GM23338 (cell line): Measurements from ENCODE around the gene APOB. TPM values are rescaled to one million over a fixed set of nuclear protein-coding genes. Genes with fewer than 3 reads are reported as not detected.

Experiments
- ATAC-seq: fragments of 200-7000 bp; cut with Tn5 transposase; 3 replicates; pipeline ENCODE4 v1.9.1; 2020
- DNase-seq: peaks from one replicate; pipeline ENCODE4 v3.0.0-alpha.2; 2015; ENCODE audit warnings: low spot score
- H2AFZ ChIP-seq: fragments of 200-600 bp; sonication (generic); 2 replicates; pipeline ENCODE4 v1.8.0; 2016; ENCODE audit warnings: antibody characterized with exemption, mild to moderate bottlenecking, moderate library complexity
- H3F3A ChIP-seq: fragments of 200-600 bp; sonication (generic); replicated peaks from 2 replicates; pipeline ENCODE4 v1.8.0; 2017; ENCODE audit warnings: antibody characterized with exemption, mixed run types, low read depth
- H3K27ac ChIP-seq: fragments of 200-600 bp; sonication (generic); 2 replicates; pipeline ENCODE4 v1.6.1; 2016; ENCODE audit warnings: low read depth
- H3K27me3 ChIP-seq: fragments of 200-600 bp; sonication (generic); 2 replicates; pipeline ENCODE4 v1.8.0; 2016; ENCODE audit warnings: mild to moderate bottlenecking, mixed run types, moderate library complexity; ENCODE audit not compliant: insufficient read depth
- H3K36me3 ChIP-seq: fragments of 200-600 bp; sonication (generic); 2 replicates; pipeline ENCODE4 v1.8.0; 2016; ENCODE audit warnings: mild to moderate bottlenecking; ENCODE audit not compliant: insufficient read depth
- H3K4me1 ChIP-seq: fragments of 200-600 bp; sonication (generic); 2 replicates; pipeline ENCODE4 v1.8.0; 2016; ENCODE audit warnings: mild to moderate bottlenecking, moderate library complexity; ENCODE audit not compliant: insufficient read depth
- H3K4me2 ChIP-seq: fragments of 200-600 bp; sonication (generic); 2 replicates; pipeline ENCODE4 v1.7.1; 2017; ENCODE audit warnings: mixed run types
- H3K4me3 ChIP-seq: fragments of 200-600 bp; sonication (generic); 2 replicates; pipeline ENCODE4 v1.6.1; 2016; ENCODE audit warnings: mixed run types
- H3K79me2 ChIP-seq: fragments of 200-600 bp; sonication (generic); replicated peaks from 2 replicates; pipeline ENCODE4 v1.8.0; 2017; ENCODE audit warnings: mild to moderate bottlenecking; ENCODE audit not compliant: insufficient read depth
- H3K9me2 ChIP-seq: fragments of 200-600 bp; sonication (generic); 2 replicates; pipeline ENCODE4 v1.8.0; 2017; ENCODE audit not compliant: insufficient read depth
- H4K20me1 ChIP-seq: fragments of 200-600 bp; sonication (generic); replicated peaks from 2 replicates; pipeline ENCODE4 v1.8.0; 2017; ENCODE audit warnings: mild to moderate bottlenecking; ENCODE audit not compliant: insufficient read depth
- H3K27ac Mint-ChIP-seq: 2 replicates; pipeline ENCODE4 v1.8.0; 2020; ENCODE audit warnings: inconsistent platforms, mild to moderate bottlenecking, moderate library complexity, mixed read lengths
- H3K27me3 Mint-ChIP-seq: 3 replicates; pipeline ENCODE4 v1.8.0; 2022; ENCODE audit warnings: low read depth, mild to moderate bottlenecking, moderate library complexity, mixed read lengths, inconsistent platforms; ENCODE audit not compliant: insufficient read depth, poor library complexity
- H3K36me3 Mint-ChIP-seq: 3 replicates; pipeline ENCODE4 v1.8.0; 2021; ENCODE audit warnings: low read depth, mild to moderate bottlenecking, inconsistent platforms, moderate library complexity, mixed read lengths
- H3K4me1 Mint-ChIP-seq: 3 replicates; pipeline ENCODE4 v1.8.0; 2020; ENCODE audit warnings: mild to moderate bottlenecking, inconsistent platforms, mixed read lengths
- H3K4me3 Mint-ChIP-seq: 3 replicates; pipeline ENCODE4 v1.8.0; 2021; ENCODE audit warnings: moderate library complexity, mild to moderate bottlenecking, inconsistent platforms, mixed read lengths
- H3K9me3 Mint-ChIP-seq: 3 replicates; pipeline ENCODE4 v1.8.0; 2020; ENCODE audit warnings: moderate library complexity, mild to moderate bottlenecking, inconsistent platforms, mixed read lengths
- CREB1 ChIP-seq: fragments of 250-450 bp; sonication (Bioruptor Pico); IDR thresholded peaks from 2 replicates; pipeline ENCODE4 v1.5.0; 2020; ENCODE audit warnings: low read depth, mild to moderate bottlenecking, moderate library complexity
- CTCF ChIP-seq, 2 experiments: fragments of 200-600 bp in 1 of 2; sonication (generic) in 1 of 2; conservative IDR thresholded peaks; 2 replicates each; pipeline versions ENCODE4 v1.5.1 to v1.6.1; 2016 to 2017; ENCODE audit warnings: antibody characterized with exemption in 2 of 2, low read depth in 2 of 2, mild to moderate bottlenecking in 2 of 2, moderate library complexity in 1 of 2
- ETS1 ChIP-seq: IDR thresholded peaks from 2 replicates; pipeline ENCODE4 v1.6.1; 2016; ENCODE audit warnings: antibody characterized with exemption
- EZH2 ChIP-seq: fragments of 200-600 bp; sonication (generic); IDR thresholded peaks from one replicate; pipeline ENCODE4 v1.8.0; 2017; ENCODE audit warnings: antibody characterized with exemption, mild to moderate bottlenecking, low read depth; ENCODE audit not compliant: unreplicated experiment
- EZH2phosphoT487 ChIP-seq: fragments of 200-600 bp; sonication (generic); IDR thresholded peaks from one replicate; pipeline ENCODE4 v1.8.1; 2018; ENCODE audit warnings: antibody characterized with exemption; ENCODE audit not compliant: unreplicated experiment
- JUNB ChIP-seq: IDR thresholded peaks from one replicate; pipeline ENCODE4 v1.6.1; 2016; ENCODE audit warnings: antibody characterized with exemption; ENCODE audit not compliant: unreplicated experiment
- NANOG ChIP-seq: IDR thresholded peaks from 2 replicates; pipeline ENCODE4 v1.6.1; 2016; ENCODE audit warnings: antibody characterized with exemption, borderline replicate concordance
- STAT1 ChIP-seq: IDR thresholded peaks from one replicate; pipeline ENCODE4 v1.6.1; 2016; ENCODE audit warnings: antibody characterized with exemption; ENCODE audit not compliant: unreplicated experiment
- ZNF114 ChIP-seq: fragments of 250-450 bp; sonication (Bioruptor Pico); IDR thresholded peaks from 2 replicates; pipeline ENCODE4 v1.5.0; 2020; ENCODE audit warnings: mild to moderate bottlenecking, moderate library complexity
- ZNF462 ChIP-seq: fragments of 250-450 bp; sonication (Bioruptor Pico); IDR thresholded peaks from 2 replicates; pipeline ENCODE4 v1.5.0; 2020; ENCODE audit warnings: mild to moderate bottlenecking, moderate library complexity
- polyA plus RNA-seq: library from polyadenylated mRNA; unstranded; fragments of >200 nt; fragmentation: Nextera tagmentation; extraction: Ambion mirVana; gene quantifications from 2 replicates; pipeline ENCODE4 v1.2.1, GENCODE V29; 2016
- total RNA-seq: library from RNA; depleted of rRNA; stranded (reverse); fragments of >200 nt; shearing (Covaris generic); gene quantifications from 2 replicates; pipeline ENCODE4 v1.2.3, GENCODE V29; 2014

APOB gene
- total and polyA plus RNA-seq, 2 experiments from 2014 or later: 0.08 to 0.56 TPM

GRCh38 chr2:21005111-21005699 is 38.7 kb downstream of the APOB start:
- H3K36me3 ChIP-seq: no peaks in the 10 kb centered on the region
- no peak overlapping the region for H3K27ac Mint-ChIP-seq
- H3K79me2 ChIP-seq: no peaks in the 10 kb centered on the region
- no peaks in the 10 kb centered on the region for H3K36me3 Mint-ChIP-seq
- no peak overlapping the region for H3K4me2 ChIP-seq
- H3K27ac ChIP-seq: no peak overlapping the region
- H3K4me1 Mint-ChIP-seq: no peaks in the 10 kb centered on the region
- no peak for DNase-seq
- no peak overlapping the region for H2AFZ ChIP-seq
- peaks cover 6% of the 10 kb centered on the region for H3K27me3 Mint-ChIP-seq
- H3K9me3 Mint-ChIP-seq: peaks cover 5% of the 10 kb centered on the region; the same call in 1 of the 3 replicates
- H3F3A ChIP-seq: no peaks in the 10 kb centered on the region
- no peak overlapping the region for H3K4me3 Mint-ChIP-seq
- H3K4me3 ChIP-seq: no peak overlapping the region
- H3K27me3 ChIP-seq: no peaks in the 10 kb centered on the region
- 0 out of 2 replicates have a peak, but pooled peaks cover 3% of the 10 kb centered on the region for H3K9me2 ChIP-seq
- no peak for ATAC-seq
- TF ChIP-seq EZH2: no peak
- no peak for TF ChIP-seq CTCF (conservative IDR thresholded peaks at IDR 0.05; ENCODE audit: low read depth in 2 of 2)
- no peak for TF ChIP-seq EZH2phosphoT487
- TF ChIP-seq STAT1: no peak
- no peak for TF ChIP-seq CREB1 (CRISPR knock-in tag)
- no peaks in the 10 kb centered on the region for H4K20me1 ChIP-seq
- no peaks in the 10 kb centered on the region for H3K4me1 ChIP-seq

- ATAC-seq: no peak
- H3K36me3 Mint-ChIP-seq: no peaks in the 10 kb centered on the region
- TF ChIP-seq NANOG (no peak), ZNF114 (CRISPR knock-in tag) (no peak), EZH2 (no peak), ZNF462 (CRISPR knock-in tag) (no peak), STAT1 (no peak), EZH2phosphoT487 (no peak), ETS1 (no peak), CTCF (conservative IDR thresholded peaks at IDR 0.05; ENCODE audit: low read depth in 2 of 2) (no peak), JUNB (no peak)
Observed at GRCh38 chr2:21004181-21004572, 39.7 kb downstream of the APOB start.

More at GRCh38 chr2:21004181-21004572, 39.7 kb downstream of the APOB start:
- H3K9me3 Mint-ChIP-seq: peaks cover 5% of the 10 kb centered on the region; the same call in 1 of the 3 replicates
- H3K27ac ChIP-seq: no peak overlapping the region
- H2AFZ ChIP-seq: no peak overlapping the region
- H3K9me2 ChIP-seq: 0 out of 2 replicates have a peak, but pooled peaks cover 3% of the 10 kb centered on the region
- no peaks in the 10 kb centered on the region for H3K79me2 ChIP-seq
- H3K4me3 Mint-ChIP-seq: no peak overlapping the region
- H3K4me3 ChIP-seq: no peak overlapping the region
- H3K27ac Mint-ChIP-seq: no peak overlapping the region
- no peaks in the 10 kb centered on the region for H3K36me3 ChIP-seq
- no peak overlapping the region for H3K4me2 ChIP-seq
- DNase-seq: no peak
- H3K4me1 ChIP-seq: no peaks in the 10 kb centered on the region
- H3K4me1 Mint-ChIP-seq: no peaks in the 10 kb centered on the region
- H4K20me1 ChIP-seq: no peaks in the 10 kb centered on the region
- H3K27me3 Mint-ChIP-seq: peaks cover 6% of the 10 kb centered on the region
- no peaks in the 10 kb centered on the region for H3K27me3 ChIP-seq
- no peaks in the 10 kb centered on the region for H3F3A ChIP-seq
